ENCODE measurements around the gene MARCKS. TPM values are rescaled to one million over a fixed set of nuclear protein-coding genes. Genes with fewer than 3 reads are reported as not detected.

Gene MARCKS
- total RNA-seq, 2 donors from 2014 or later = 9.8 to 13.5 TPM

DNA sequence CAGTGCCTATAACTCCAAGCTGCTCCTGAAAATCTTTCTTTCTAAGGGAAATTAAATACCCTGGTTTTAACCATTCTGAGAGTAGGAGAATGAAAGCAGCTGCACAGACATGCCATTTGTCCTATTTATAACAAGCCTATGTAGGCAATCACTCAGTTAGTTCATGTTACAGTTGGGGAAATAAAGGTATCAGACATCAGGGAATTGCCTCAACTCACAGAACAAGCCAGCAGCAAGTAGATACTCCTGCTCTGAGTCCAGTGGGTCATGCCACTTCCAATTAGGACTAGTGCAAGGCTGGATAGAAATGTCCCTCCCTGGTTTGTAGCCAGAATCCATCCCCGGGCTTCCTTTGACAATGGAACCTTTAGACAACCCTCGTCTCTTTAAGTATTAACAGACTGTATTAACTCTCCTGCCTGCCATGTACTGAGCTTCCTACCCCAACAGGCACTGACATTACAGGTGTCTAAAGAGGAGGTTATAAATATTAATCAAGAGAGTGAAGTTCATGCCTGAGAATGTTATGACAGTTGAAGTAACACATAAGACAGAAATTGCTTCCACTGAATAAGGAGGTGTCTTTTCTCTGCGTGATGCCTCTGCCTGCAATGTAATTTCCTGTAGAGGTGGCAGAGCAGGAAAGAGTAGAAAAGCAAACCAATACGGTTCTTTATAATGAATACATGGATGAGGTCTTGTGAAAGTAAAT lies 28.0 kb upstream of the MARCKS start:
- Histone ChIP-seq H3K4me3 (no peak overlapping the region), H3K27me3 (no peaks in the 10 kb centered on the region), H3K4me1 (peaks cover 0 to 21% of the 10 kb centered on the region in 2 donors), H3K9me3 (no peaks in the 10 kb centered on the region), H3K27ac (no peak overlapping the region), H3K36me3 (no peaks in the 10 kb centered on the region)
- DNase-seq (ENCODE audit: low spot score) = no peak
- TF ChIP-seq, protein P1, sequence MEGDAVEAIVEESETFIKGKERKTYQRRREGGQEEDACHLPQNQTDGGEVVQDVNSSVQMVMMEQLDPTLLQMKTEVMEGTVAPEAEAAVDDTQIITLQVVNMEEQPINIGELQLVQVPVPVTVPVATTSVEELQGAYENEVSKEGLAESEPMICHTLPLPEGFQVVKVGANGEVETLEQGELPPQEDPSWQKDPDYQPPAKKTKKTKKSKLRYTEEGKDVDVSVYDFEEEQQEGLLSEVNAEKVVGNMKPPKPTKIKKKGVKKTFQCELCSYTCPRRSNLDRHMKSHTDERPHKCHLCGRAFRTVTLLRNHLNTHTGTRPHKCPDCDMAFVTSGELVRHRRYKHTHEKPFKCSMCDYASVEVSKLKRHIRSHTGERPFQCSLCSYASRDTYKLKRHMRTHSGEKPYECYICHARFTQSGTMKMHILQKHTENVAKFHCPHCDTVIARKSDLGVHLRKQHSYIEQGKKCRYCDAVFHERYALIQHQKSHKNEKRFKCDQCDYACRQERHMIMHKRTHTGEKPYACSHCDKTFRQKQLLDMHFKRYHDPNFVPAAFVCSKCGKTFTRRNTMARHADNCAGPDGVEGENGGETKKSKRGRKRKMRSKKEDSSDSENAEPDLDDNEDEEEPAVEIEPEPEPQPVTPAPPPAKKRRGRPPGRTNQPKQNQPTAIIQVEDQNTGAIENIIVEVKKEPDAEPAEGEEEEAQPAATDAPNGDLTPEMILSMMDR (IDR thresholded peaks at IDR 0.05) = no peak

DNA sequence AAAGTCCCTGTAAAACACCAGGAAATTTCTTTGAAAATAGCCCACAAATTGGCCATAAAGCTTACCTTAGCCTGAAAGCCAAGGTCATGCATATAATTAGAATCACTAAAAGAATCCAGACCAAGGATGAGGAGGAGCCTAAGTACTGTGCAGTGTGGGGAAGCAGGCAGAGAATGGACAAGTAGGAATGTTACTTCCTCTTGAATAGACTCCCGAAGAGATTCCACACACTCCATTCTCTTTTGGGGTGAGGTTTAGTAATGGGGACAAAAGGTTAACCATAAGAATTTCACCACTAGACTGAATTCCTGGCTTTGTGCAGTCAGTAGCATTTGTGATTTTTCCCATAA lies 27.5 kb upstream of the MARCKS start:
- no peak for DNase-seq (ENCODE audit: low spot score)
- Histone ChIP-seq H3K36me3 (no peaks in the 10 kb centered on the region), H3K27ac (no peak overlapping the region)

DNA sequence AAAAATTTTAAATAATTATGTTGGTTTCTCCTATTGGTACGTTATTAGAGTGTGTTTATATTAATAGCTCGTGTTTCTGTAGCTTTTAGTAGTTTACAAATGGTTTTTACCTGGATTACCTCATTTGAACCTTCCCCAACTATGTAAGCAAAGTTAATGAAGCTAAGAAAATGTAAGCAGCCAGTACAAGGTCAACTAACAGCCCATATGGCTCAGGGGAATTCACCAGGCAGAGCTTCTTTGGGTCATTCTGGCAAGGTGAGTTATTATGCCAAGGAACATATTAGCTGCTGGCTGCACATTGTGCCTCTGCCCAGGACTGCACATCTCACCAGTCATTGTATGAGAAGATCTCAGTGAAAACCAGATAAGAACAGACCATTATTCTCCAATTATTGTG lies 27.0 kb upstream of the MARCKS start:
- Histone ChIP-seq H3K4me3 (no peak overlapping the region), H3K36me3 (no peaks in the 10 kb centered on the region), H3K4me1 (peaks cover 0 to 18% of the 10 kb centered on the region in 2 donors), H3K27me3 (no peaks in the 10 kb centered on the region), H3K27ac (no peak overlapping the region), H3K9me3 (no peaks in the 10 kb centered on the region)
- no peak for DNase-seq (ENCODE audit: low spot score)
- TF ChIP-seq, protein P1 (IDR thresholded peaks at IDR 0.05) = no peak

More for the DNA sequence above, 27.5 kb upstream of the MARCKS start:
- no peaks in the 10 kb centered on the region for H3K27me3 ChIP-seq
- peaks cover 0 to 21% of the 10 kb centered on the region in 2 donors for H3K4me1 ChIP-seq
- H3K9me3 ChIP-seq = no peaks in the 10 kb centered on the region
- no peak overlapping the region for H3K4me3 ChIP-seq
- TF ChIP-seq, protein P1 (IDR thresholded peaks at IDR 0.05) = no peak

DNA sequence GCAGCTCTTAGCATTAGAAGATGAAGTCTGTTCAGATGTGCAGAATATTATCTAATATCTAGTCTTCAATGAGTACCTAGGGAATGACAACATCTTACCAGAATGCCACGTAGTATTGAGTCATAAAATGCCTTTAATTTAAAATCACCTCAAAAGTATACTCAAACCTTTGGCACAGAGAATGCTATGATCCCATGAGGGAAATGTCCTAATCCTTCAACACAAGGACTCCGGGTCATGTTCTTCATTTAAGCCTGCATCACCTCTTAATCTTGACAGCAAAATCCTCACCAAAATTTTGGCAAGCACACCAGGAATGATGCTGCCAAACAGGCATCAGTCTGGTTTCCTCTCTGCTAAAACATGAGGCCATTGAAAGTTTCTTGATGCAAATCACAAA lies 23.6 kb upstream of the MARCKS start:
- H3K9me3 ChIP-seq = no peaks in the 10 kb centered on the region
- no peak overlapping the region for H3K27ac ChIP-seq
- H3K4me3 ChIP-seq = no peak overlapping the region
- no peaks in the 10 kb centered on the region for H3K36me3 ChIP-seq
- DNase-seq (ENCODE audit: low spot score) = no peak
- H3K4me1 ChIP-seq = peaks cover 0 to 7% of the 10 kb centered on the region in 2 donors
- H3K27me3 ChIP-seq = no peaks in the 10 kb centered on the region
- TF ChIP-seq, protein P1 (IDR thresholded peaks at IDR 0.05) = no peak

DNA sequence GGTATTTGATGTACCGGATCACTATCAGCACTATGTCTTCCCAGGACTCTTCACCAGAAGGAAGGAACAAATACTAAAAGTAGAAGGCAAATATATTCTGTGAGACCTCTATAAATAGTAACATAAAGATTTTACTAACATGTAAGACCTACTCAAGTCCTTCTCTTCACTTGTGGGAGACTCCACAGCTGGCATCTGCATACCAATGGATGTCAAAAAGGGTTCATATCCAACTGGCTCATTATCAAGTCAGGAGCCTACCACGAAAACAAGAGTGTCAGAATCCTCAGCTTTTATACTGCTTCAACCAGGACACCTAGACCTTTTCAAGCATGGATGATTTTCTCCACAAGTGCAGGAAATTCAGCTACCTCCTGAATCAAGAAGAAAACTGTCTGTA lies 20.0 kb upstream of the MARCKS start:
- Histone ChIP-seq H3K4me3 (no peak overlapping the region), H3K9me3 (no peaks in the 10 kb centered on the region), H3K27ac (no peak overlapping the region), H3K4me1 (peaks cover 0 to 7% of the 10 kb centered on the region in 2 donors), H3K36me3 (no peaks in the 10 kb centered on the region), H3K27me3 (no peaks in the 10 kb centered on the region)
- TF ChIP-seq, protein P1 (IDR thresholded peaks at IDR 0.05) = no peak
- DNase-seq (ENCODE audit: low spot score) = no peak

DNA sequence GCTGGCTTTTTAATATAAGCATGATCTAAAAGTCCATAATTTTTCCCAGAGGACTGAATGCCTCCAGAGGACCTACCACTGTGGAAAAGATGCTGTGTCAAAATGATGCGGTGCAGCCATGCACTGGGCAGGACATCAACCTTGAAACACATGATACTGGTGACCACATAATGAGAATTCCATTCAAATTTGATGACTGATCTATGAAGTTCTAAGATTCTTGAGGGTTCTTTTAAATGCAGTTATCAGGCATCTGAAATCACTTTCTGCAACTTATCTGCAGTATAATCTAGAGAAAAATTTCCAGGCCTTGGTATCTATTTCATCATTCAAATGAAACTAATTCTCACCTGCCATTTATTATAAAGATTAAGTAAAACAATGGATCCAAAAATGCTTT lies 15.0 kb upstream of the MARCKS start:
- H3K36me3 ChIP-seq = no peaks in the 10 kb centered on the region
- DNase-seq (ENCODE audit: low spot score) = no peak
- no peaks in the 10 kb centered on the region for H3K4me1 ChIP-seq
- no peaks in the 10 kb centered on the region for H3K27me3 ChIP-seq
- TF ChIP-seq, protein P1 (IDR thresholded peaks at IDR 0.05) = no peak
- H3K27ac ChIP-seq = no peak overlapping the region
- H3K9me3 ChIP-seq = no peaks in the 10 kb centered on the region
- no peak overlapping the region for H3K4me3 ChIP-seq
